HepG2 (cell line): ENCODE results near the gene TOMM40L. TPM values are rescaled to one million over a fixed set of nuclear protein-coding genes. Genes with fewer than 3 reads are reported as not detected.

ENCODE experiments used
- FOXO1 ChIP-seq: sonication (generic); formaldehyde crosslinking; IDR thresholded peaks from 2 replicates; pipeline ENCODE4 v1.4.0; 2020; ENCODE audit warnings: missing genetic modification reagents
- ISL2 ChIP-seq: sonication (generic); formaldehyde crosslinking; IDR thresholded peaks from 2 replicates; pipeline ENCODE4 v1.5.0; 2020; ENCODE audit warnings: missing genetic modification reagents
- ISX ChIP-seq: sonication (generic); formaldehyde crosslinking; conservative IDR thresholded peaks from 2 replicates; pipeline ENCODE4 v1.5.0; 2020; ENCODE audit warnings: missing genetic modification reagents
- KDM5A ChIP-seq: fragments of 200-600 bp; sonication (generic); IDR thresholded peaks from 2 replicates; pipeline ENCODE4 v1.7.0; 2018; ENCODE audit warnings: antibody characterized with exemption, mild to moderate bottlenecking, low read length, borderline replicate concordance
- KIAA2018 ChIP-seq: sonication (generic); formaldehyde crosslinking; IDR thresholded peaks from 2 replicates; pipeline ENCODE4 v1.5.0; 2020; ENCODE audit warnings: mild to moderate bottlenecking, missing genetic modification reagents, borderline replicate concordance
- KLF11 ChIP-seq: IDR thresholded peaks from 2 replicates; pipeline ENCODE4 v1.6.1; 2016; ENCODE audit warnings: missing compliant biosample characterization
- MAFG ChIP-seq: sonication (generic); formaldehyde crosslinking; IDR thresholded peaks from 2 replicates; pipeline ENCODE4 v1.5.1; 2020; ENCODE audit warnings: mild to moderate bottlenecking, missing genetic modification reagents
- MAZ ChIP-seq, 2 experiments: sonication (generic) in 1 of 2; formaldehyde crosslinking in 1 of 2; IDR thresholded peaks; 2 replicates each; pipeline versions ENCODE4 v1.5.0 to v1.6.1; 2012 to 2020; ENCODE audit warnings: low read depth in 2 of 2, mild to moderate bottlenecking in 2 of 2, borderline replicate concordance in 1 of 2, improper control_type of control experiment in 1 of 2, low read length in 1 of 2, missing genetic modification reagents in 1 of 2, moderate library complexity in 1 of 2
- NR3C1 ChIP-seq: sonication (generic); formaldehyde crosslinking; IDR thresholded peaks from 2 replicates; pipeline ENCODE4 v1.4.0; 2020; ENCODE audit warnings: missing genetic modification reagents
- SOX6 ChIP-seq, 2 experiments: fragments of 450-650 bp in 1 of 2; sonication (generic) in 1 of 2; formaldehyde crosslinking in 1 of 2; IDR thresholded peaks; 2 replicates each; pipeline versions ENCODE4 v1.4.0 to v1.6.1; 2017 to 2020; ENCODE audit warnings: antibody characterized with exemption in 1 of 2, mild to moderate bottlenecking in 1 of 2, missing genetic modification reagents in 1 of 2
- SP140L ChIP-seq: sonication (generic); formaldehyde crosslinking; IDR thresholded peaks from 2 replicates; pipeline ENCODE4 v1.4.0; 2020; ENCODE audit warnings: missing genetic modification reagents, borderline replicate concordance
- YEATS2 ChIP-seq: sonication (generic); formaldehyde crosslinking; IDR thresholded peaks from 2 replicates; pipeline ENCODE4 v1.4.0; 2020; ENCODE audit warnings: missing genetic modification reagents, borderline replicate concordance
- ZBTB3 ChIP-seq: sonication (generic); formaldehyde crosslinking; IDR thresholded peaks from 2 replicates; pipeline ENCODE4 v1.4.0; 2020; ENCODE audit warnings: low read depth, mild to moderate bottlenecking, moderate library complexity, missing genetic modification reagents, borderline replicate concordance
- ZKSCAN1 ChIP-seq: fragments of 150-350 bp; IDR thresholded peaks from 2 replicates; pipeline ENCODE4 v1.6.1; 2014; ENCODE audit warnings: low read length
- ZNF234 ChIP-seq: sonication (generic); formaldehyde crosslinking; conservative IDR thresholded peaks from 2 replicates; pipeline ENCODE4 v1.5.1; 2020; ENCODE audit warnings: mild to moderate bottlenecking, missing genetic modification reagents
- ZNF598 ChIP-seq: sonication (generic); formaldehyde crosslinking; IDR thresholded peaks from 2 replicates; pipeline ENCODE4 v1.5.1; 2020; ENCODE audit warnings: mild to moderate bottlenecking, missing genetic modification reagents, borderline replicate concordance
- polyA plus RNA-seq, 8 experiments: library from polyadenylated mRNA; depleted of rRNA in 3 of 8; stranded (reverse) in 7 of 8; unstranded in 1 of 8; fragments of >200 nt; fragmentation: Illumina TruSeq in 4 of 8; extraction: Trizol in 4 of 8; gene quantifications; 2 replicates each; pipeline versions ENCODE4 v1.2.1 to v1.2.3, GENCODE V29; 2011 to 2016; ENCODE audit warnings: low read depth in 4 of 8, missing spikeins in 1 of 8, mixed read lengths in 1 of 8; ENCODE audit not compliant: insufficient read depth in 1 of 8
- total RNA-seq, 5 experiments: library from RNA; depleted of rRNA; stranded (reverse); fragments of >200 nt; fragmentation: Illumina TruSeq; extraction: Trizol; gene quantifications; 2 replicates each; pipeline ENCODE4 v1.2.3, GENCODE V29; 2016; ENCODE audit warnings: low read depth in 1 of 5
- TF ChIP-seq, protein P1 (sequence below): sonication (generic); formaldehyde crosslinking; IDR thresholded peaks from 2 replicates; pipeline ENCODE4 v1.8.1; 2023; ENCODE audit warnings: mild to moderate bottlenecking, missing genetic modification reagents
- TF ChIP-seq, protein P2 (sequence below): sonication (generic); formaldehyde crosslinking; IDR thresholded peaks from 2 replicates; pipeline ENCODE4 v1.8.1; 2023; ENCODE audit warnings: mild to moderate bottlenecking, missing genetic modification reagents, borderline replicate concordance

TOMM40L gene
- total and polyA plus RNA-seq, 2 of the 13 experiments (the other 11 are each of a cell fraction or from before 2014, with no cell fraction given) = 14.1 to 26.2 TPM

- TF ChIP-seq ZNF598 (CRISPR knock-in tag) = peak; percentile 65; the same call in 1 of the 2 replicates
- peak; percentile 43; the same call in 1 of the 2 replicates for TF ChIP-seq YEATS2 (CRISPR knock-in tag)
- no peak for TF ChIP-seq MAFG (CRISPR knock-in tag)
- no peak for TF ChIP-seq NR3C1 (CRISPR knock-in tag)
- TF ChIP-seq ZBTB3 (CRISPR knock-in tag) = no peak; the same call in 1 of the 2 replicates
- TF ChIP-seq ISX = no peak
- TF ChIP-seq, protein P1, sequence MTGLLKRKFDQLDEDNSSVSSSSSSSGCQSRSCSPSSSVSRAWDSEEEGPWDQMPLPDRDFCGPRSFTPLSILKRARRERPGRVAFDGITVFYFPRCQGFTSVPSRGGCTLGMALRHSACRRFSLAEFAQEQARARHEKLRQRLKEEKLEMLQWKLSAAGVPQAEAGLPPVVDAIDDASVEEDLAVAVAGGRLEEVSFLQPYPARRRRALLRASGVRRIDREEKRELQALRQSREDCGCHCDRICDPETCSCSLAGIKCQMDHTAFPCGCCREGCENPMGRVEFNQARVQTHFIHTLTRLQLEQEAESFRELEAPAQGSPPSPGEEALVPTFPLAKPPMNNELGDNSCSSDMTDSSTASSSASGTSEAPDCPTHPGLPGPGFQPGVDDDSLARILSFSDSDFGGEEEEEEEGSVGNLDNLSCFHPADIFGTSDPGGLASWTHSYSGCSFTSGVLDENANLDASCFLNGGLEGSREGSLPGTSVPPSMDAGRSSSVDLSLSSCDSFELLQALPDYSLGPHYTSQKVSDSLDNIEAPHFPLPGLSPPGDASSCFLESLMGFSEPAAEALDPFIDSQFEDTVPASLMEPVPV (CRISPR knock-in tag) = peak; percentile 86
- TF ChIP-seq MAZ (IDR thresholded peaks at IDR 0.05; ENCODE audit: borderline replicate concordance, low read depth, low read length) = peak; percentile 43; the same call in 1 of the 2 replicates
- TF ChIP-seq MAZ (CRISPR knock-in tag; IDR thresholded peaks at IDR 0.05; ENCODE audit: low read depth) = peak; percentile 81
- 0 out of 2 replicates have a peak, but pooled peaks have one; percentile 35 for TF ChIP-seq ZNF234 (CRISPR knock-in tag)
- TF ChIP-seq KDM5A = peak; percentile 80; the same call in 1 of the 2 replicates
- TF ChIP-seq KIAA2018 = no peak
- TF ChIP-seq ZKSCAN1 = no peak
- TF ChIP-seq, protein P2, sequence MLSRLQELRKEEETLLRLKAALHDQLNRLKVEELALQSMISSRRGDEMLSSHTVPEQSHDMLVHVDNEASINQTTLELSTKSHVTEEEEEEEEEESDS (CRISPR knock-in tag) = no peak
- TF ChIP-seq ISL2 (CRISPR knock-in tag) = 0 out of 2 replicates have a peak, but pooled peaks have one; percentile 31
- peak; percentile 67; the same call in 1 of the 2 replicates for TF ChIP-seq KLF11 (CRISPR knock-in tag)
- peak; percentile 17; the same call in 1 of the 2 replicates for TF ChIP-seq FOXO1 (CRISPR knock-in tag)
- no peak for TF ChIP-seq SOX6 (IDR thresholded peaks at IDR 0.05)
- TF ChIP-seq SOX6 (CRISPR knock-in tag; IDR thresholded peaks at IDR 0.05) = peak; percentile 83
- no peak for TF ChIP-seq SP140L (CRISPR knock-in tag)
These were observed 48.5 kb upstream of the TOMM40L start, which contains the start of gene B4GALT3 (continued) for GRCh38 chr1:161177112-161177935.
